Measurements from ENCODE around the gene RARA.
"Not testable (repeated sequence)": the region's sequence is repeated elsewhere in the genome, so short reads cannot be mapped to it uniquely, and the experiment has no call there.

The RARA gene

GRCh38 chr17:40382251-40382650, 73.3 kb downstream of the RARA start:
- no peak for DNase-seq

- not testable (repeated sequence) for DNase-seq
Observed at GRCh38 chr17:40386555-40386954, 77.6 kb downstream of the RARA start.

GRCh38 chr17:40399185-40399584, 90.2 kb downstream of the RARA start:
- no peak for DNase-seq

- no peak for DNase-seq
Observed at GRCh38 chr17:40402668-40403067, 93.7 kb downstream of the RARA start.

GRCh38 chr17:40404003-40404402, 95.0 kb downstream of the RARA start:
- no peak for DNase-seq

All from NCI-H524 treated with DMSO at 0.1 percent for 48 hours (cell line).